ENCODE results near the gene OASL.
"Not testable (repeated sequence)": the region's sequence is repeated elsewhere in the genome, so short reads cannot be mapped to it uniquely, and the experiment has no call there.

The OASL gene

DNA sequence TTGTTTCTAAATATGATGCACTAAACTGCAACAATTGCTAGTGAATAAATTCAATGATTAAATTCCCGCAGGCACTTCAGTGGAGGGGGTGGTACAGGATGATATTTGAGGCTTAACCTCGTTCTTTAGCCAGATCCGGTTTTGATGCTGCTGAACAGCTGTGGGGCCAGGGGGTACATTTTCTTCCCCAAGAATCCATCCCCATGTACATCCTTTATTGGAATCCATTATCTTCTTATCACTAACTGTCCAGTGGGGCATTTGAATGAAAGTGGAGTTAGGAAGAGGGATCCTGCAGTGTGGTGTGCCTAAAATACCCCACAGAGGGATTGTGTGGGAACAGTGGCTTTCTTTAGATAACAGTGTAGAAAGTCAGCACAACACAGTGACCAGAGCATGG lies 45.2 kb upstream of the OASL start:
- TF ChIP-seq, protein P1, sequence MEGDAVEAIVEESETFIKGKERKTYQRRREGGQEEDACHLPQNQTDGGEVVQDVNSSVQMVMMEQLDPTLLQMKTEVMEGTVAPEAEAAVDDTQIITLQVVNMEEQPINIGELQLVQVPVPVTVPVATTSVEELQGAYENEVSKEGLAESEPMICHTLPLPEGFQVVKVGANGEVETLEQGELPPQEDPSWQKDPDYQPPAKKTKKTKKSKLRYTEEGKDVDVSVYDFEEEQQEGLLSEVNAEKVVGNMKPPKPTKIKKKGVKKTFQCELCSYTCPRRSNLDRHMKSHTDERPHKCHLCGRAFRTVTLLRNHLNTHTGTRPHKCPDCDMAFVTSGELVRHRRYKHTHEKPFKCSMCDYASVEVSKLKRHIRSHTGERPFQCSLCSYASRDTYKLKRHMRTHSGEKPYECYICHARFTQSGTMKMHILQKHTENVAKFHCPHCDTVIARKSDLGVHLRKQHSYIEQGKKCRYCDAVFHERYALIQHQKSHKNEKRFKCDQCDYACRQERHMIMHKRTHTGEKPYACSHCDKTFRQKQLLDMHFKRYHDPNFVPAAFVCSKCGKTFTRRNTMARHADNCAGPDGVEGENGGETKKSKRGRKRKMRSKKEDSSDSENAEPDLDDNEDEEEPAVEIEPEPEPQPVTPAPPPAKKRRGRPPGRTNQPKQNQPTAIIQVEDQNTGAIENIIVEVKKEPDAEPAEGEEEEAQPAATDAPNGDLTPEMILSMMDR (IDR thresholded peaks at IDR 0.05; ENCODE audit: borderline replicate concordance, insufficient read depth, low read depth, low read length) = no peak
- H3K4me3 ChIP-seq (ENCODE audit: low read depth, low read length) = no peak overlapping the region

- TF ChIP-seq, protein P1 (IDR thresholded peaks at IDR 0.05; ENCODE audit: borderline replicate concordance, insufficient read depth, low read depth, low read length) = no peak
These were observed 41.9 kb upstream of the OASL start for GRCh38 chr12:121080909-121081308.

GRCh38 chr12:121079736-121080272 lies 40.8 kb upstream of the OASL start:
- TF ChIP-seq, protein P1 (IDR thresholded peaks at IDR 0.05; ENCODE audit: borderline replicate concordance, insufficient read depth, low read depth, low read length) = no peak
- H3K4me3 ChIP-seq (ENCODE audit: low read depth, low read length) = no peak overlapping the region

More at GRCh38 chr12:121080909-121081308, 41.9 kb upstream of the OASL start:
- no peak overlapping the region for H3K4me3 ChIP-seq (ENCODE audit: low read depth, low read length)

GRCh38 chr12:121077440-121077839 lies 38.4 kb upstream of the OASL start:
- H3K4me3 ChIP-seq (ENCODE audit: low read depth, low read length) = not testable (repeated sequence)

DNA sequence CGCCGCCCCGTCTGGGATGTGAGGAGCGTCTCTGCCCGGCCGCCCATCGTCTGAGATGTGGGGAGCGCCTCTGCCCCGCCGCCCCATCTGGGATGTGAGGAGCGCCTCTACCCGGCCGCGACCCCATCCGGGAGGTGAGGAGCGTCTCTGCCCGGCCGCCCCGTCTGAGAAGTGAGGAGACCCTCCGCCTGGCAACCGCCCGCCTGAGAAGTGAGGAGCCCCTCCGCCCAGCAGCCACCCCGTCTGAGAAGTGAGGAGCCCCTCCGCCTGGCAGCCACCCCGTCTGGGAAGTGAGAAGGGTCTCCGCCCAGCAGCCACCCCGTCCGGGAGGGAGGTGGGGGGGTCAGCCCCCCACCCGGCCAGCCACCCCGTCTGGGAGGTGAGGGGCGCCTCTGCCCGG lies 36.9 kb upstream of the OASL start:
- not testable (repeated sequence) for H3K4me3 ChIP-seq (ENCODE audit: low read depth, low read length)

- TF ChIP-seq, protein P1 (IDR thresholded peaks at IDR 0.05; ENCODE audit: borderline replicate concordance, insufficient read depth, low read depth, low read length) = no peak
- H3K4me3 ChIP-seq (ENCODE audit: low read depth, low read length) = no peak overlapping the region
These were observed 33.1 kb upstream of the OASL start for GRCh38 chr12:121072147-121072546.

DNA sequence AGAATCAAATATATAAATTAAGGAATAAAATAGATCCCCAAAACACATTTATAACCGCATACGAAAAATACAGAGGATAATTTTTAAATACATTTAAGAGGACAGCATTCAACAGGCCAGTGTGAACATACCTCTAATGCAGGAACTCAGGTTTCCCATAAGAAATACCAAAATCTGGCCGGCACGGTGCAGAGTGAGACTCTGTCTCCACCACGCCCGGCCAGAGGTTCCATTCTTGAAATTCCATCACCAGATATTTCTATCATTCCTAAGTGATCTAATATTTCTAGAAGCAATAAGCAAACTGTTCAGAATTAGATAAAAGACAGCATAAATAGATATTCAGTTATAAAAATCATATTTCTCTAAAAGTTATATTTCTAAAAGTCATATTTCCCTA lies 30.2 kb upstream of the OASL start:
- H3K4me3 ChIP-seq (ENCODE audit: low read depth, low read length) = no peak overlapping the region
- TF ChIP-seq, protein P1 (IDR thresholded peaks at IDR 0.05; ENCODE audit: borderline replicate concordance, insufficient read depth, low read depth, low read length) = no peak

DNA sequence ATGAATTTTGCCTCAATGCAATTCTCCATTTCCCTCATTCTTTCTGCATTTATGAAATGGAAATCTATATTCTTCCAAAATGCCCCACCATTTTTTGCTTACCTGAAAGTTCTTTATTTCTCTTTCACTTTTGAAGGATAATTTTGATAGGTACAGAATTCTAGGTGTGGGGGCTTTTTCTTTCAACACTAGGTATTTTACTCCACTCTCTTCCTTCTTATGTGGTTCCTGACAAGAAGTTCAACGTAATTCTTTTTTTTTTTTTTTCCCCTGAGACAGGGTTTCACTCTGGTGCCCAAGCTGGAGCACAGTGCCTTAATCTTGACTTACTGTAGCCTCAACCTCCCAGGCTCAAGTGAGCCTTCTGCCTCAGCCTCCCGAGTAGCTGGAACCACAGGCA lies 26.3 kb upstream of the OASL start:
- TF ChIP-seq, protein P1 (IDR thresholded peaks at IDR 0.05; ENCODE audit: borderline replicate concordance, insufficient read depth, low read depth, low read length) = no peak
- no peak overlapping the region for H3K4me3 ChIP-seq (ENCODE audit: low read depth, low read length)

DNA sequence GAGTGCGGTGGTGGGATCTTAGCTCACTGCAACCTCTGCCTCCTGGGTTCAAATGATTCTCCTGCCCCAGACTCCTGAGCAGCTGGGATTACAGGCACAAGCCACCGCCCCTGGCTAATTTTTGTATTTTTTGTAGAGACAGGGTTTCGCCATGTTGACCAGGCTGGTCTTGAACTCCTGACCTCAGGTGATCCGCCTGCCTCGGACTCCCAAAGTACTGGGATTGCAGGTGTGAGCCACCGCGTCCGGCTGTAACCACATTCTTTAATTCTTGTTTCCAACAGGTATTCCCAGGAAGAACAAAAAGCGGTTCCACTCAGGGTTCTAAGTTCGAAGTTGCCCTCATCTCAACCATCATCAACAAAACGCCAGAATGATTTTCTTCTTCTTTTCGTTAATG lies 25.5 kb upstream of the OASL start:
- H3K4me3 ChIP-seq (ENCODE audit: low read depth, low read length) = not testable (repeated sequence)

Data from GM12875 (cell line).